VCaP (cell line): ENCODE data around the gene COL19A1.

Experiments used
- H3K27ac ChIP-seq: fragments of 450-650 bp; 2 replicates; pipeline ENCODE4 v1.5.1; 2017
- TF ChIP-seq, protein P1 (sequence below): fragments of 450-650 bp; conservative IDR thresholded peaks from 2 replicates; pipeline ENCODE4 v1.5.1; 2017; ENCODE audit warnings: mild to moderate bottlenecking, moderate library complexity

The COL19A1 gene

DNA sequence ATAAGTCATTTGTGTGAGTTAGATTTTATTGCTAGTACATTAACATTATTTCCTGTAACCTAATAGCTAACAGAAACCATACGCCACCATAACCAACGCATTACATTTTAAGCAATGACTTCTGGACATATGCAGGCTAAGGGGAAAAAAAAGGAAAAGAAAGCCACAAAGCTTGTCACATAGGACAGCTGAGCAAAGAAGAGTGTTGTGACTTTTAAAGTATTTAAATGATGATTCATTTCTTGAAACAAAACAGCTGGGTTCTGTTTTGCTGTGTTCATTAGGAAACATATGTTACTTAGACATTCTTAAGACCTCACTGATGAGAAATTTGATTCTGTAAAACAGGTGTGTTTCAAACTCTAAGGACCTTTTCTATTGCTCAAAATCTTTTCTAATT is 265.2 kb downstream of the COL19A1 start:
- no peak overlapping the region for H3K27ac ChIP-seq
- TF ChIP-seq, protein P1, sequence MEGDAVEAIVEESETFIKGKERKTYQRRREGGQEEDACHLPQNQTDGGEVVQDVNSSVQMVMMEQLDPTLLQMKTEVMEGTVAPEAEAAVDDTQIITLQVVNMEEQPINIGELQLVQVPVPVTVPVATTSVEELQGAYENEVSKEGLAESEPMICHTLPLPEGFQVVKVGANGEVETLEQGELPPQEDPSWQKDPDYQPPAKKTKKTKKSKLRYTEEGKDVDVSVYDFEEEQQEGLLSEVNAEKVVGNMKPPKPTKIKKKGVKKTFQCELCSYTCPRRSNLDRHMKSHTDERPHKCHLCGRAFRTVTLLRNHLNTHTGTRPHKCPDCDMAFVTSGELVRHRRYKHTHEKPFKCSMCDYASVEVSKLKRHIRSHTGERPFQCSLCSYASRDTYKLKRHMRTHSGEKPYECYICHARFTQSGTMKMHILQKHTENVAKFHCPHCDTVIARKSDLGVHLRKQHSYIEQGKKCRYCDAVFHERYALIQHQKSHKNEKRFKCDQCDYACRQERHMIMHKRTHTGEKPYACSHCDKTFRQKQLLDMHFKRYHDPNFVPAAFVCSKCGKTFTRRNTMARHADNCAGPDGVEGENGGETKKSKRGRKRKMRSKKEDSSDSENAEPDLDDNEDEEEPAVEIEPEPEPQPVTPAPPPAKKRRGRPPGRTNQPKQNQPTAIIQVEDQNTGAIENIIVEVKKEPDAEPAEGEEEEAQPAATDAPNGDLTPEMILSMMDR: no peak

DNA sequence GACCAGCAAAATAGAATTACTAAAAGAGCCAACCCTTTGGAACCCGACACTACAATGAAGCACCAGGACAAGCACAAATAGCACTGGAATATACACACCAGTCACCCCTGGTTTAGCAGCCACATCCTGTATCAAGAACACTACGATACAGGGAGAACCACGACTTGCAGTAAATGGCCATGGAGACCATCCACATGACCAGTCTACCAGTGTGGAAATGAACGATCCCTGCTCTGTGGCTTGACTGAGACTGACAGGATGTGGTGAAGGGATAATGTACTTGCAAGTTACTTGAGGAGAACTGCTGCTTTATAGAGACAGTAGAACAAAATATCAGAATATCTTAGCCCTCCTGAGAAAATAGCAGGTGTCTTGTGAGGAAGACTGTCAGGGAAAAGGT is 266.9 kb downstream of the COL19A1 start:
- TF ChIP-seq, protein P1: no peak
- no peak overlapping the region for H3K27ac ChIP-seq

DNA sequence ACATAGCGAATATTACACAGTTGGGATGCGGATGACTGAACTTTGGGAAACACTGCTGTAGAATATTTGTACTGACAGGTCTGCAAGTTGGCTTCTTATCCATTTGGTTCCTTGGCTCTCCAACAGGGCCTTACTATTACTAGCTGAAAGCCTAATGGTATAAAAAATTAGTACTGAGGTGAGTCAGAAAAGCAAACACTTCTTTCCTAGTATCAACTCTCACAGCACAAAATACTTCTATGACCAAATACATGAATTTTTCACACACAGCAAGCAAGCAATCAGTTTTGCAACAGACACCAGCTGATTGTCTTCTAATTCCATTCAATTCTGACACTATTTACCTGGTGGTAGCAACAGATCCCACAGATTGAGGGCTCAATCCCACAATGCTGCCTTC is 268.2 kb downstream of the COL19A1 start:
- TF ChIP-seq, protein P1: no peak

GRCh38 chr6:70135219-70136160 is 269.1 kb downstream of the COL19A1 start:
- no peak overlapping the region for H3K27ac ChIP-seq
- TF ChIP-seq, protein P1: no peak

More for the DNA sequence above, 268.2 kb downstream of the COL19A1 start:
- H3K27ac ChIP-seq: no peak overlapping the region

GRCh38 chr6:70136996-70137395 is 270.6 kb downstream of the COL19A1 start:
- TF ChIP-seq, protein P1: no peak
- no peak overlapping the region for H3K27ac ChIP-seq

GRCh38 chr6:70140496-70140895 is 274.1 kb downstream of the COL19A1 start:
- TF ChIP-seq, protein P1: no peak
- no peak overlapping the region for H3K27ac ChIP-seq

- TF ChIP-seq, protein P1: no peak
- no peak overlapping the region for H3K27ac ChIP-seq
These were observed 275.7 kb downstream of the COL19A1 start for GRCh38 chr6:70142034-70142433.
